Endothelial cell of umbilical vein (primary cell): ENCODE data around the gene CFAP77. TPM values are rescaled to one million over a fixed set of nuclear protein-coding genes. Genes with fewer than 3 reads are reported as not detected.
A peak's percentile ranks its signal among the peaks of the same experiment; 100 is the strongest.

Experiments used
- BruUV-seq: library from RNA; stranded (reverse); fragments of 400-500 nt; replicated peaks from 2 replicates; lab custom pipeline; 2021; lab: Mats Ljungman, UMichigan
- CTCF ChIA-PET: fragments of 300-600, 350-600 bp; sonication (Branson Sonifier 250); formaldehyde crosslinking; loops from one replicate; lab custom pipeline; 2021; ENCODE audit warnings: antibody characterized with exemption, inconsistent platforms; lab: Charles Lee
- POLR2A ChIA-PET: fragments of 300-600, 350-600 bp; sonication (Branson Sonifier 250); formaldehyde crosslinking; loops from one replicate; lab custom pipeline; 2021; ENCODE audit warnings: antibody characterized with exemption, inconsistent platforms; lab: Charles Lee
- DNase-seq: peaks from one replicate; pipeline ENCODE4 v3.0.0-alpha.2; 2011; ENCODE audit warnings: low read depth, low spot score
- FAIRE-seq: peaks from 2 replicates; lab custom pipeline; 2011; peaks lifted over from hg19 to GRCh38; lab: Jason Lieb, UNC
- H2AFZ ChIP-seq: 2 replicates; pipeline ENCODE4 v1.6.0; 2012; ENCODE audit warnings: low read depth, low read length, control low read depth, inconsistent platforms
- H3K27ac ChIP-seq: 2 replicates; pipeline ENCODE4 v1.5.1; 2011; ENCODE audit warnings: low read depth, mild to moderate bottlenecking, control low read depth, low read length, moderate library complexity; ENCODE audit not compliant: insufficient read depth
- H3K27me3 ChIP-seq, 2 experiments: 2 replicates each; pipeline versions ENCODE4 v1.6.0 to v1.6.1; 2011; ENCODE audit warnings: low read length in 2 of 2, mixed read lengths in 1 of 2; ENCODE audit not compliant: control insufficient read depth in 2 of 2, insufficient read depth in 2 of 2
- H3K36me3 ChIP-seq, 2 experiments: 2 replicates in 1 of 2; 3 replicates in 1 of 2; pipeline ENCODE4 v1.5.1; 2011; ENCODE audit warnings: low read length in 2 of 2, mild to moderate bottlenecking in 1 of 2, moderate library complexity in 1 of 2; ENCODE audit not compliant: control insufficient read depth in 2 of 2, insufficient read depth in 2 of 2; ENCODE audit errors: extremely low read depth in 1 of 2
- H3K4me1 ChIP-seq: 3 replicates; pipeline ENCODE4 v1.5.1; 2011; ENCODE audit warnings: mild to moderate bottlenecking, low read length; ENCODE audit not compliant: control insufficient read depth, insufficient read depth; ENCODE audit errors: extremely low read depth
- H3K4me2 ChIP-seq: 2 replicates; pipeline ENCODE4 v1.6.1; 2011; ENCODE audit warnings: low read length, control low read depth, mixed read lengths; ENCODE audit not compliant: insufficient read depth
- H3K4me3 ChIP-seq, 3 experiments: fragments of 200-600 bp in 1 of 3; sonication (generic), shearing (Covaris generic) in 1 of 3; replicated peaks in 1 of 3; 2 replicates each; pipeline ENCODE4 v1.5.1; 2011 to 2016; ENCODE audit warnings: control low read depth in 3 of 3, low read length in 3 of 3, mild to moderate bottlenecking in 2 of 3, inconsistent platforms in 1 of 3, low read depth in 1 of 3, moderate library complexity in 1 of 3; ENCODE audit not compliant: insufficient read depth in 1 of 3
- H3K79me2 ChIP-seq: 2 replicates; pipeline ENCODE4 v1.6.0; 2012; ENCODE audit warnings: low read length, inconsistent platforms; ENCODE audit not compliant: control insufficient read depth, insufficient read depth
- H3K9ac ChIP-seq: replicated peaks from 2 replicates; pipeline ENCODE3; 2011; ENCODE audit warnings: low read length, control low read depth; ENCODE audit not compliant: insufficient read depth; ENCODE audit errors: extremely low read depth
- H3K9me1 ChIP-seq: replicated peaks from 3 replicates; pipeline ENCODE4 v1.6.0; 2011; ENCODE audit warnings: mild to moderate bottlenecking, low read length; ENCODE audit not compliant: control insufficient read depth, insufficient read depth; ENCODE audit errors: extremely low read depth
- H3K9me3 ChIP-seq: replicated peaks from 2 replicates; pipeline ENCODE4 v1.5.1; 2012; ENCODE audit warnings: low read length, inconsistent platforms; ENCODE audit not compliant: control insufficient read depth, insufficient read depth
- H4K20me1 ChIP-seq: replicated peaks from 2 replicates; pipeline ENCODE3; 2011; ENCODE audit warnings: mild to moderate bottlenecking, low read length; ENCODE audit not compliant: control insufficient read depth, insufficient read depth; ENCODE audit errors: extremely low read depth
- EZH2 ChIP-seq: IDR thresholded peaks from 2 replicates; pipeline ENCODE4 v1.6.1; 2012; ENCODE audit warnings: borderline replicate concordance, low read depth, mild to moderate bottlenecking, moderate library complexity, low read length, inconsistent platforms; ENCODE audit not compliant: severe bottlenecking
- JUN ChIP-seq: IDR thresholded peaks from 2 replicates; pipeline ENCODE4 v1.6.1; 2011; ENCODE audit warnings: borderline replicate concordance, low read depth; ENCODE audit not compliant: insufficient read length, insufficient read depth
- dilution Hi-C: fragments of 300-500 bp; cut with MboI; formaldehyde crosslinking; loops from one replicate; pipeline ENCODE4 v1.15.0; 2019; ENCODE audit warnings: low sequenced_read_pairs; ENCODE audit not compliant: extremely low pct_ligation_motif_present
- intact Hi-C: fragments of 100-400 bp; cut with micrococcal nuclease; formaldehyde crosslinking; loops from one replicate; pipeline ENCODE4 v1.10.0; 2022
- polyA plus RNA-seq, 4 experiments: library from polyadenylated mRNA; depleted of rRNA in 3 of 4; stranded (reverse) in 3 of 4; unstranded in 1 of 4; fragments of >200 nt; gene quantifications; 2 replicates each; pipeline versions ENCODE4 v1.2.1 to v1.2.3, GENCODE V29; 2011 to 2012; ENCODE audit warnings: missing spikeins in 1 of 4
- total RNA-seq: library from RNA; stranded (reverse); gene quantifications from 2 replicates; pipeline ENCODE4 v1.2.3, GENCODE V29; 2021
- TF ChIP-seq, protein P1 (sequence below): IDR thresholded peaks from 2 replicates; pipeline ENCODE4 v1.6.1; 2011; ENCODE audit not compliant: insufficient read depth, insufficient read length

The CFAP77 gene
- total and polyA plus RNA-seq, 2 donors (not counting 3 experiments of a cell fraction or from before 2014, with no cell fraction given), result not detected

DNA sequence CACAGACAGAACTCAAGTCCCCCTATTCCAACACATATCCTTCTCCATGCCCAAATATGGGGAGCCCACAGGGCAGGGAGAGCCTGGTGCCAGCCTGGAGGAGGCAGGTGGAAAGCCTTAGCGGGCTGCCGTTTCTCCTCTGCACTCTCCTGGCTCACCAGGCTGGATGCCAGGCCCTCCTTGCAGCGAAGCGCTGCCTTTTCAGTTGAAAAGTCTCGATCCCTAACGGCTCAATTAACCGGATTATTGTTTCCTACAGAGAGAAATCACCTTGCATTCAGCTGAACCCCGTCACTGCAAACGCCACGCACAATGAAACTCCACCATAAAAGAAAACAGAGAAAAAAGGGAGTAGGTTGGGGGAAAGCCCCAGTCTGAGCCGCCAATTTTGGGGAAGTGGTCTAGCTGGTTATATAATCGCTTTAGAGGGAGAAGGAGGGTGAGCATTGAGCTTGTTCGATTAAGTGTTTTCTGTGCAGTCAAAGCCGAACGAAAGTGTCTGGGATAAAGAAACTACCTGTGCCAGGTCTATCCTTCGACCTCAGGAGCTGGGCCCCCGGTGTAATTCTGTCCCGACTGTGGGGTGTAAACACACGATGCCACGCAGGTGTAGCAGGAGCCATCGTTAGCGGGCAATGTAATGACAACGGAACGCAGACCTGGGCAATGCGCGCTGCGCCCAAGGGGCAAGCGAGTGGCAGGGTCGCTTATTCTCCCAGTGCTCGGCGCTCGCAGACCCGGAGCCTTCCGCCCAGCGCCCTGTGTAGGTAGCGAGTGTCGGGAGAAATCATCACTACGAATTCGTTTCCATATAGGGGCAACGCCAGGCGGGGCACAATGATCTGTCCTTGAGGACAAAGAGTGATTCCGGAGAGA lies 176.2 kb downstream of the CFAP77 start:
- Histone ChIP-seq H3K4me3 (no peak overlapping the region), H4K20me1 (no peaks in the 10 kb centered on the region), H3K9ac (no peak overlapping the region), H3K27ac (no peak overlapping the region), H3K36me3 (no peaks in the 10 kb centered on the region), H3K79me2 (no peaks in the 10 kb centered on the region), H3K9me3 (no peaks in the 10 kb centered on the region), H3K4me2 (no peak overlapping the region), H3K27me3 (peaks cover 85 to 95% of the 10 kb centered on the region in 2 experiments), H2AFZ (no peak overlapping the region), H3K9me1 (no peaks in the 10 kb centered on the region), H3K4me1 (peaks cover 11% of the 10 kb centered on the region)
- ChIA-PET CTCF (interaction anchor here (1.3 kb wide), 1 partner anchor 14 kb away, joined by 3 read pairs; no protein-coding TSS in a partner anchor), POLR2A (no interaction called here)
- no TSS peak for BruUV-seq
- FAIRE-seq, result no peak
- intact Hi-C loops, result no loop called here
- no peak for TF ChIP-seq JUN
- peak; percentile 97 for TF ChIP-seq EZH2
- no peak for DNase-seq
- dilution Hi-C loops, result no loop called here

DNA sequence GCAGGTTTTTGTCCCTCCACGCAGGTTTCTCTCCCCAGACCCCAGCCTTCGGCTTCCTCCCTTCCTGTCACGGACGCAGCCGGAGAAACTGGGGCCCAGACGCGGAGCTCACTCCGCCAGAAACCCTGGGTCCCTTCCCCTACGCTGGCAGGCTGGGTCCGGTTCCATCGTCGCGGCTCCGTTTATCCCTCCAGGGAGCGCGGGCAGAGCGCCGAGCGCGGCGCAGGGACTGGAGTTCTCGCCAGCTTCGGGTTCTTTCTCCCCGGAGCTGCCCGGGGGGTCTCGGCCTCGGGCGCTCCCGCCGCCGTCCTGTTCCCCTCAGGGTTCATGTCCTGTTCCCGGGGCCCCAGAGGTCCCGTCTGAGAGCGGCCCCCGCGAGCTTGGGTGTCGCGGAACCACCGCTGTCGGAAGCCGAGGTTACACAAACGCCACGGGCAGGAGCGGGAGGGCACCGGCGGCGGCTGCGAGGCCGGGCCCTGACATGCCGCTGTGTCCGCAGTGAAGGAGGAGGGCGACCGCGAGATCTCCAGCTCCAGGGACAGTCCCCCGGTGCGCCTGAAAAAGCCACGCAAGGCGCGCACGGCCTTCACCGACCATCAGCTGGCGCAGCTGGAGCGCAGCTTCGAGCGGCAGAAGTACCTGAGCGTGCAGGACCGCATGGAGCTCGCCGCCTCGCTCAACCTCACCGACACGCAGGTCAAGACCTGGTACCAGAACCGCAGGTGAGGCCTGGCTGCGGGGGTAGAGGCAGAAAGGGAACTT lies 177.0 kb downstream of the CFAP77 start:
- H3K4me2 ChIP-seq, result no peak overlapping the region
- FAIRE-seq (no peak), DNase-seq (no peak)
- no peak overlapping the region for H3K4me3 ChIP-seq
- H3K27ac ChIP-seq, result no peak overlapping the region
- TF ChIP-seq EZH2, result peak; percentile 92
- TF ChIP-seq, protein P1, sequence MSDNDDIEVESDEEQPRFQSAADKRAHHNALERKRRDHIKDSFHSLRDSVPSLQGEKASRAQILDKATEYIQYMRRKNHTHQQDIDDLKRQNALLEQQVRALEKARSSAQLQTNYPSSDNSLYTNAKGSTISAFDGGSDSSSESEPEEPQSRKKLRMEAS, result no peak
- BruUV-seq, result no TSS peak
- intact Hi-C loops (no loop called here), dilution Hi-C loops (no loop called here)
- H3K27me3 ChIP-seq, result peaks cover 87 to 96% of the 10 kb centered on the region in 2 experiments
- H2AFZ ChIP-seq, result no peak overlapping the region
- no peaks in the 10 kb centered on the region for H4K20me1 ChIP-seq
- no peaks in the 10 kb centered on the region for H3K9me1 ChIP-seq
- ChIA-PET CTCF (interaction anchor here (1.3 kb wide), 1 partner anchor 15 kb away, joined by 3 read pairs; no protein-coding TSS in a partner anchor), POLR2A (no interaction called here)
- no peaks in the 10 kb centered on the region for H3K36me3 ChIP-seq
- H3K79me2 ChIP-seq, result no peaks in the 10 kb centered on the region
- H3K9me3 ChIP-seq, result no peaks in the 10 kb centered on the region
- H3K4me1 ChIP-seq, result peaks cover 11% of the 10 kb centered on the region
- no peak overlapping the region for H3K9ac ChIP-seq
